ENCODE measurements around the gene CLDN5. TPM values are rescaled to one million over a fixed set of nuclear protein-coding genes. Genes with fewer than 3 reads are reported as not detected.

The CLDN5 gene
- total RNA-seq, result 100 to 1,000 TPM in 1 of 7 donors, 10 to 100 TPM in 6; 29.5 to 167 (median 65.8) TPM
- 10 to 100 TPM; 18.1 to 69.3 (median 35.8) TPM for polyA plus RNA-seq
- long read RNA-seq, donor 1, transcript CLDN5-201 (1 exons, 2,357 nt), result major isoform, 244 of 258 reads
- long read RNA-seq, donor 1, transcript CLDN5-203 (2 exons, 1,760 nt), result minor isoform, 13 of 258 reads
- long read RNA-seq, donor 1, partial matches to known transcripts, result 0 of 258 reads
- long read RNA-seq, donor 1, other reads (novel, unspliced or antisense), result 0 of 258 reads
- long read RNA-seq, donor 2, transcript CLDN5-203 (2 exons, 1,760 nt), result minor isoform, 6 of 213 reads
- long read RNA-seq, donor 2, transcript CLDN5-201 (1 exons, 2,357 nt), result major isoform, 206 of 213 reads
- long read RNA-seq, donor 2, partial matches to known transcripts, result 0 of 213 reads
- long read RNA-seq, donor 2, other reads (novel, unspliced or antisense), result 0 of 213 reads

- Histone ChIP-seq H3K4me3 (peak within 1 kb of the TSS; percentile 28 to 70 (median 45)), H3K27ac (peak within 1 kb of the TSS in 7 of 8 donors; percentile 20 to 81 (median 56)), H3K4me1 (peaks cover 14 to 61% (median 45%) of the 10 kb centered on the region in 6 donors), H3K9me3 (no peaks in the 10 kb centered on the region), H3K27me3 (replicated peaks in 1 of 7) (peaks cover 7 to 65% (median 29%) of the 10 kb centered on the region in 7 donors), H3K36me3 (peaks cover 0 to 14% (median 0%) of the 10 kb centered on the region in 6 donors)
- WGBS, 5 donors, result 5 to 35% (median 7%) methylated on average over 13 to 69 of the region's 69 CpGs
- intact Hi-C loops (cut with DNase I; ENCODE audit: low total_unique reads), result no loop called here
- TF ChIP-seq POLR2AphosphoS5 (IDR thresholded peaks at IDR 0.05) (peak in 2 of 3 donors; percentile 62 to 88), CTCF (IDR thresholded peaks at IDR 0.05 in 8 of 11, conservative IDR thresholded peaks at IDR 0.05 in 3 of 11) (no peak), POLR2A (IDR thresholded peaks at IDR 0.05) (peak in 1 of 3 donors; percentile 62)
- DNase-seq, result peak; percentile 76
Measured at GRCh38 chr22:19524170-19525115, at the start of gene CLDN5. Gene CLDN5, minus strand, starts transcription at chr22:19524410. Its CDS starts 155 bp downstream, at chr22:19524255.

- Histone ChIP-seq H3K27ac (peak overlapping the region in 2 of 8 donors; percentile 5 to 62), H3K9me3 (no peaks in the 10 kb centered on the region), H3K27me3 (replicated peaks in 1 of 7) (peaks cover 0 to 2% (median 0%) of the 10 kb centered on the region in 7 donors), H3K4me3 (no peak overlapping the region), H3K4me1 (peaks cover 0 to 26% (median 3%) of the 10 kb centered on the region in 6 donors), H3K36me3 (no peaks in the 10 kb centered on the region)
- TF ChIP-seq POLR2A (IDR thresholded peaks at IDR 0.05) (no peak), CTCF (IDR thresholded peaks at IDR 0.05 in 8 of 11, conservative IDR thresholded peaks at IDR 0.05 in 3 of 11) (no peak), POLR2AphosphoS5 (IDR thresholded peaks at IDR 0.05) (no peak)
- 59 to 87% (median 79%) methylated on average over 6 of the region's 6 CpGs for WGBS, 5 donors
- intact Hi-C loops (cut with DNase I; ENCODE audit: low total_unique reads), result no loop called here
- no peak for DNase-seq
Measured at GRCh38 chr22:19571995-19572394, 47.8 kb upstream of the CLDN5 start.

GRCh38 chr22:19571207-19571795 lies 47.1 kb upstream of the CLDN5 start:
- no peaks in the 10 kb centered on the region for H3K36me3 ChIP-seq
- TF ChIP-seq POLR2A (IDR thresholded peaks at IDR 0.05) (no peak), POLR2AphosphoS5 (IDR thresholded peaks at IDR 0.05) (no peak), CTCF (IDR thresholded peaks at IDR 0.05 in 8 of 11, conservative IDR thresholded peaks at IDR 0.05 in 3 of 11) (no peak)
- H3K9me3 ChIP-seq, result no peaks in the 10 kb centered on the region
- intact Hi-C loops (cut with DNase I; ENCODE audit: low total_unique reads), result no loop called here
- 61 to 80% (median 69%) methylated on average over 5 of the region's 5 CpGs for WGBS, 5 donors
- H3K4me1 ChIP-seq, result peaks cover 0 to 26% (median 4%) of the 10 kb centered on the region in 6 donors
- DNase-seq, result no peak
- H3K27ac ChIP-seq, result peak overlapping the region in 1 of 8 donors; percentile 62
- H3K4me3 ChIP-seq, result no peak overlapping the region
- H3K27me3 ChIP-seq (replicated peaks in 1 of 7), result peaks cover 0 to 9% (median 0%) of the 10 kb centered on the region in 7 donors
